IMR-90 (cell line): ENCODE data around the gene CCDC9. TPM values are rescaled to one million over a fixed set of nuclear protein-coding genes. Genes with fewer than 3 reads are reported as not detected.

Source experiments
- ATAC-seq: fragments of 200-7000 bp; cut with Tn5 transposase; 2 replicates; pipeline ENCODE4 v1.9.1; 2020; ENCODE audit warnings: low read depth, mild to moderate bottlenecking, moderate library complexity
- BruUV-seq: library from RNA; stranded (reverse); fragments of 400-500 nt; replicated peaks from 2 replicates; lab custom pipeline; 2021; lab: Mats Ljungman, UMichigan
- CTCF ChIA-PET: fragments of 300-600 bp; formaldehyde crosslinking; extraction: SDS; loops from one replicate; lab custom pipeline; 2021; ENCODE audit warnings: antibody characterized with exemption; lab: Yijun Ruan, JAX
- POLR2A ChIA-PET: fragments of 300-600 bp; sonication (Branson Sonifier 250); formaldehyde crosslinking; loops from one replicate; lab custom pipeline; 2022; ENCODE audit warnings: antibody characterized with exemption; ENCODE audit not compliant: unreplicated experiment; lab: Charles Lee
- DNase-seq: peaks from one replicate; pipeline ENCODE4 v3.0.0; 2013
- H2AFZ ChIP-seq: replicated peaks from 2 replicates; pipeline ENCODE3; 2013; ENCODE audit warnings: low read length, mild to moderate bottlenecking; ENCODE audit not compliant: poor library complexity
- H2AK5ac ChIP-seq: 2 replicates; pipeline ENCODE4 v1.6.1; 2013; ENCODE audit warnings: low read depth, low read length, inconsistent platforms
- H2AK9ac ChIP-seq: replicated peaks from 2 replicates; pipeline ENCODE3; 2013; ENCODE audit warnings: mild to moderate bottlenecking, low read depth, low read length, moderate library complexity; ENCODE audit not compliant: poor library complexity
- H2BK120ac ChIP-seq: 2 replicates; pipeline ENCODE4 v1.6.1; 2013; ENCODE audit warnings: low read depth, low read length, inconsistent platforms
- H2BK15ac ChIP-seq: 3 replicates; pipeline ENCODE4 v1.6.1; 2013; ENCODE audit warnings: low read depth, low read length, inconsistent platforms
- H2BK20ac ChIP-seq: 2 replicates; pipeline ENCODE4 v1.6.1; 2013; ENCODE audit warnings: low read depth, mild to moderate bottlenecking, inconsistent platforms, low read length, moderate library complexity
- H2BK5ac ChIP-seq: 2 replicates; pipeline ENCODE4 v1.6.1; 2013; ENCODE audit warnings: mild to moderate bottlenecking, low read depth, low read length, inconsistent platforms; ENCODE audit not compliant: poor library complexity, severe bottlenecking
- H3K14ac ChIP-seq: replicated peaks from 2 replicates; pipeline ENCODE4 v1.6.1; 2013; ENCODE audit warnings: low read depth, low read length, inconsistent platforms
- H3K18ac ChIP-seq: 2 replicates; pipeline ENCODE4 v1.6.1; 2013; ENCODE audit warnings: low read depth, low read length, control low read depth
- H3K23ac ChIP-seq: 2 replicates; pipeline ENCODE4 v1.6.1; 2013; ENCODE audit warnings: low read depth, low read length, inconsistent platforms
- H3K27ac ChIP-seq: 2 replicates; pipeline ENCODE4 v1.5.1; 2013; ENCODE audit warnings: mild to moderate bottlenecking, control low read depth, low read length; ENCODE audit not compliant: insufficient read depth
- H3K27me3 ChIP-seq: 2 replicates; pipeline ENCODE4 v1.6.1; 2013; ENCODE audit warnings: low read length; ENCODE audit not compliant: control insufficient read depth, insufficient read depth
- H3K36me3 ChIP-seq: 2 replicates; pipeline ENCODE4 v1.6.1; 2013; ENCODE audit warnings: low read length, mixed read lengths; ENCODE audit not compliant: control insufficient read depth, insufficient read depth
- H3K4ac ChIP-seq: 2 replicates; pipeline ENCODE4 v1.6.1; 2013; ENCODE audit warnings: low read depth, low read length, inconsistent platforms
- H3K4me1 ChIP-seq: 2 replicates; pipeline ENCODE4 v1.6.1; 2013; ENCODE audit warnings: low read length, mixed read lengths; ENCODE audit not compliant: control insufficient read depth, insufficient read depth
- H3K4me2 ChIP-seq: 2 replicates; pipeline ENCODE4 v1.6.1; 2013; ENCODE audit warnings: low read depth, mild to moderate bottlenecking, control low read depth, low read length, moderate library complexity
- H3K4me3 ChIP-seq: 2 replicates; pipeline ENCODE4 v1.5.1; 2013; ENCODE audit warnings: low read depth, mild to moderate bottlenecking, control low read depth, low read length, moderate library complexity; ENCODE audit not compliant: insufficient read depth
- H3K56ac ChIP-seq: 2 replicates; pipeline ENCODE4 v1.6.1; 2013; ENCODE audit warnings: low read length, inconsistent platforms; ENCODE audit not compliant: insufficient read depth; ENCODE audit errors: extremely low read depth
- H3K79me1 ChIP-seq, 2 experiments: 2 replicates each; pipeline ENCODE4 v1.6.1; 2013; ENCODE audit warnings: low read length in 2 of 2, inconsistent platforms in 1 of 2, low read depth in 1 of 2
- H3K9ac ChIP-seq: 2 replicates; pipeline ENCODE4 v1.6.1; 2013; ENCODE audit warnings: low read depth, low read length, control low read depth
- H3K9me1 ChIP-seq: 2 replicates; pipeline ENCODE4 v1.6.1; 2013; ENCODE audit warnings: low read length, inconsistent platforms; ENCODE audit not compliant: insufficient read depth
- H3K9me3 ChIP-seq: 2 replicates; pipeline ENCODE4 v1.6.1; 2013; ENCODE audit warnings: low read length; ENCODE audit not compliant: control insufficient read depth, insufficient read depth
- H4K20me1 ChIP-seq: 2 replicates; pipeline ENCODE4 v1.6.1; 2013; ENCODE audit warnings: low read length, inconsistent platforms; ENCODE audit not compliant: insufficient read depth
- H4K5ac ChIP-seq: 2 replicates; pipeline ENCODE4 v1.6.1; 2013; ENCODE audit warnings: mild to moderate bottlenecking, low read depth, low read length, control low read depth
- H4K8ac ChIP-seq, 2 experiments: 2 replicates each; pipeline ENCODE4 v1.6.1; 2013; ENCODE audit warnings: low read depth in 2 of 2, low read length in 2 of 2, control low read depth in 1 of 2, inconsistent platforms in 1 of 2
- H4K91ac ChIP-seq: 2 replicates; pipeline ENCODE4 v1.6.1; 2013; ENCODE audit warnings: low read depth, low read length, inconsistent platforms; ENCODE audit not compliant: insufficient read depth
- BHLHE40 ChIP-seq: fragments of 150-350 bp; IDR thresholded peaks from 2 replicates; pipeline ENCODE4 v1.6.1; 2016; ENCODE audit warnings: mild to moderate bottlenecking, low read depth, low read length
- CEBPB ChIP-seq: IDR thresholded peaks from 2 replicates; pipeline ENCODE4 v1.6.1; 2012; ENCODE audit warnings: low read depth, low read length, improper control_type of control experiment
- MAFK ChIP-seq: IDR thresholded peaks from 2 replicates; pipeline ENCODE4 v1.6.1; 2012; ENCODE audit warnings: low read depth, low read length, improper control_type of control experiment
- MAZ ChIP-seq: IDR thresholded peaks from 2 replicates; pipeline ENCODE4 v1.6.1; 2012; ENCODE audit warnings: low read depth, mild to moderate bottlenecking, low read length, improper control_type of control experiment, moderate library complexity, borderline replicate concordance
- MXI1 ChIP-seq: IDR thresholded peaks from 2 replicates; pipeline ENCODE4 v1.6.1; 2012; ENCODE audit warnings: low read depth, mild to moderate bottlenecking, low read length, moderate library complexity, borderline replicate concordance
- POLR2A ChIP-seq: IDR thresholded peaks from 2 replicates; pipeline ENCODE4 v1.6.1; 2012; ENCODE audit warnings: mild to moderate bottlenecking, low read depth, low read length
- RAD21 ChIP-seq: IDR thresholded peaks from 2 replicates; pipeline ENCODE4 v1.6.1; 2012; ENCODE audit warnings: low read length, improper control_type of control experiment
- RCOR1 ChIP-seq: IDR thresholded peaks from 2 replicates; pipeline ENCODE4 v1.6.1; 2012; ENCODE audit warnings: mild to moderate bottlenecking, low read length, improper control_type of control experiment; ENCODE audit not compliant: insufficient replicate concordance
- RFX5 ChIP-seq: IDR thresholded peaks from 2 replicates; pipeline ENCODE4 v1.8.0; 2012; ENCODE audit warnings: low read depth, mild to moderate bottlenecking, low read length, moderate library complexity
- SMC3 ChIP-seq: fragments of 150-350 bp; IDR thresholded peaks from 2 replicates; pipeline ENCODE4 v1.6.1; 2016; ENCODE audit warnings: low read depth, mild to moderate bottlenecking, antibody characterized with exemption, low read length, moderate library complexity
- WGBS, 2 experiments: methylation state at CpG; one replicate each; pipeline versions ENCODE4 v1.1.5 to v1.1.7; 2013; ENCODE audit warnings: missing lambda C conversion rate in 2 of 2; ENCODE audit not compliant: insufficient read length in 1 of 2; ENCODE audit errors: extremely low coverage in 2 of 2; 5-methylcytosine and 5-hydroxymethylcytosine counted together
- dilution Hi-C: fragments of 300-500 bp; cut with HindIII; formaldehyde crosslinking; loops from one replicate; pipeline ENCODE4 v1.14.3; 2018; ENCODE audit warnings: low sequenced_read_pairs; ENCODE audit not compliant: unreplicated experiment
- in situ Hi-C: fragments of 300-500 bp; cut with MboI; formaldehyde crosslinking; loops from 3 replicates; pipeline ENCODE4 v1.14.3; 2019; ENCODE audit warnings: low sequenced_read_pairs, inconsistent platforms, mixed read lengths
- intact Hi-C: fragments of 100-400 bp; cut with micrococcal nuclease; formaldehyde crosslinking; loops from 2 replicates; pipeline ENCODE4 v1.10.0; 2022
- polyA plus RNA-seq, 3 experiments: library from polyadenylated mRNA; depleted of rRNA; stranded (reverse); fragments of >200 nt; gene quantifications; 2 replicates each; pipeline ENCODE4 v1.2.3, GENCODE V29; 2012; ENCODE audit warnings: low replicate concordance in 1 of 3
- total RNA-seq: library from RNA; depleted of rRNA; stranded (reverse); fragments of >200 nt; gene quantifications from 2 replicates; pipeline ENCODE4 v1.2.3, GENCODE V29; 2012
- TF ChIP-seq, protein P1 (sequence below): conservative IDR thresholded peaks from 2 replicates; pipeline ENCODE4 v1.5.1; 2012; ENCODE audit warnings: mild to moderate bottlenecking, low read depth, low read length, improper control_type of control experiment

The CCDC9 gene
- total and polyA plus RNA-seq, 2 of the 4 experiments (the other 2 are of a cell fraction) = 2.9 to 8.6 TPM

DNA sequence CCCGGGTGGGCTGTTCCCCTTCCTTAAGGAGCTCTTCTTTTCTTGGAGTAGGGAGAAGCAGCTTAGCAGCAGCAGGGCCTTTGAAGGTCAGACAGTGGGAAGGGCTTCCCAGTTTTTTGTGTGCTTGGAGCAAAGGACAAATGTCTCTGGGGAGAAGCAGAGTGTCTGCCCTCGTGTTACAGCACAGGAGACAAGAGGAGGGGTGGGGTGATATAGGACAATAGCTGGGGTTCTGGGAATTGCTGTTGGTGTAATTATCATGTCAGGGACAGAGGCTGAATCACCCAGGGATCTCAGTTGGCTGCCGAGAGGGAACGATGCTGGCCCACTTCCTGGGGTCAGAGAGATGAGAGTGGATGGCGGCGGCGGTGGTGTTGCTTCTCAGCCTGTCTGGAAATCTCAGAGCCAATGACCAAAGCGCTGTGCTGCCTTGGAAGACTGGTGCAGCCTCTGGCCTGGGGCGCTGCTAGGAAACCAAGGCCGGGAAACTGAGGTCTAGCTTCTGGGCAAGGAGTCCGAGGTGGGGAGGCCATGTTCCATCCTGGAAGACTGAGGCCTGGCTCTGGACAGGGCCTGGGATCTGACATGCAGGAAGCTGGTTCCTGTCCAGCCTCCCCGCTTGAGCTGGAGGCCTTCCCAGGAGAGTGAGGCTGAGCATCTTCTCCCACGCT lies 19.6 kb downstream of the CCDC9 start:
- ChIA-PET POLR2A (interaction anchor here (0.6 to 1.0 kb wide), 2 partner anchors 20 to 118 kb away, joined by 4 read pairs; partner anchors contain the start of gene CCDC9), CTCF (interaction anchor here (0.6 to 1.6 kb wide), 3 partner anchors 8 to 28 kb away, joined by 3 read pairs; no protein-coding TSS in a partner anchor)
- H3K56ac ChIP-seq = no peak overlapping the region
- H2BK120ac ChIP-seq = peak overlapping the region; percentile 38; the same call in 1 of the 2 replicates
- dilution Hi-C loops = no loop called here
- BruUV-seq = no TSS peak
- H2AFZ ChIP-seq = peak overlapping the region; percentile 90
- H4K20me1 ChIP-seq = peaks cover 20% of the 10 kb centered on the region
- no peak overlapping the region for H2BK15ac ChIP-seq
- no peak overlapping the region for H4K5ac ChIP-seq
- H4K91ac ChIP-seq = peak overlapping the region; percentile 44
- peak overlapping the region; percentile 48 for H3K27ac ChIP-seq
- peak overlapping the region; percentile 18 for H2BK5ac ChIP-seq
- 68% methylated on average over 9 of the region's 13 CpGs; no CpG with 5 or more reads in 1 of the 2 experiments for WGBS, 2 experiments
- H2BK20ac ChIP-seq = peak overlapping the region; percentile 26; the same call in 1 of the 2 replicates
- in situ Hi-C loops = loop anchor here (25.0 kb wide), 1 partner anchor 436 kb away; the partner anchor contains the start of gene EHD2
- peak overlapping the region in 1 of 2 experiments; percentile 29; a peak in 1 of 4 replicates for H4K8ac ChIP-seq
- peak overlapping the region; percentile 47 for H3K9ac ChIP-seq
- peak overlapping the region; percentile 76 for H2AK9ac ChIP-seq
- no peaks in the 10 kb centered on the region for H3K27me3 ChIP-seq
- peak overlapping the region; percentile 67 for H3K4ac ChIP-seq
- H3K4me1 ChIP-seq = peaks cover 14% of the 10 kb centered on the region
- H3K9me1 ChIP-seq = peaks cover 16% of the 10 kb centered on the region
- H3K79me1 ChIP-seq = peaks cover 6 to 35% of the 10 kb centered on the region in 2 experiments; a peak in 3 of 4 replicates
- H2AK5ac ChIP-seq = peak overlapping the region; percentile 79; the same call in 1 of the 2 replicates
- peak overlapping the region; percentile 78 for H3K14ac ChIP-seq
- DNase-seq (peak; percentile 57), ATAC-seq (no peak)
- H3K4me3 ChIP-seq = 0 out of 2 replicates have a peak overlapping the region, but pooled peaks have one; percentile 68
- H3K36me3 ChIP-seq = peaks cover 16% of the 10 kb centered on the region
- H3K18ac ChIP-seq = no peak overlapping the region
- TF ChIP-seq SMC3 (no peak), CEBPB (no peak), MXI1 (no peak), BHLHE40 (no peak), MAFK (no peak), POLR2A (no peak; the same call in 1 of the 2 replicates), RAD21 (no peak), RFX5 (no peak), MAZ (no peak), RCOR1 (no peak)
- TF ChIP-seq, protein P1, sequence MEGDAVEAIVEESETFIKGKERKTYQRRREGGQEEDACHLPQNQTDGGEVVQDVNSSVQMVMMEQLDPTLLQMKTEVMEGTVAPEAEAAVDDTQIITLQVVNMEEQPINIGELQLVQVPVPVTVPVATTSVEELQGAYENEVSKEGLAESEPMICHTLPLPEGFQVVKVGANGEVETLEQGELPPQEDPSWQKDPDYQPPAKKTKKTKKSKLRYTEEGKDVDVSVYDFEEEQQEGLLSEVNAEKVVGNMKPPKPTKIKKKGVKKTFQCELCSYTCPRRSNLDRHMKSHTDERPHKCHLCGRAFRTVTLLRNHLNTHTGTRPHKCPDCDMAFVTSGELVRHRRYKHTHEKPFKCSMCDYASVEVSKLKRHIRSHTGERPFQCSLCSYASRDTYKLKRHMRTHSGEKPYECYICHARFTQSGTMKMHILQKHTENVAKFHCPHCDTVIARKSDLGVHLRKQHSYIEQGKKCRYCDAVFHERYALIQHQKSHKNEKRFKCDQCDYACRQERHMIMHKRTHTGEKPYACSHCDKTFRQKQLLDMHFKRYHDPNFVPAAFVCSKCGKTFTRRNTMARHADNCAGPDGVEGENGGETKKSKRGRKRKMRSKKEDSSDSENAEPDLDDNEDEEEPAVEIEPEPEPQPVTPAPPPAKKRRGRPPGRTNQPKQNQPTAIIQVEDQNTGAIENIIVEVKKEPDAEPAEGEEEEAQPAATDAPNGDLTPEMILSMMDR = no peak
- no peaks in the 10 kb centered on the region for H3K9me3 ChIP-seq
- H3K23ac ChIP-seq = peak overlapping the region; percentile 63
- intact Hi-C loops = loop anchor here (1.0 kb wide), 1 partner anchor 32 kb away; no protein-coding TSS in a partner anchor
- H3K4me2 ChIP-seq = peak overlapping the region; percentile 67
